HG03103 (cell line): ENCODE data around the gene BMP3.

Experiments
- ATAC-seq: cut with Tn5 transposase; IDR thresholded peaks from one replicate; pipeline ENCODE4 v1.9.1; 2021; ENCODE audit warnings: low read depth; ENCODE audit not compliant: unreplicated experiment

BMP3 gene

GRCh38 chr4:81039351-81039972 is 9.0 kb downstream of the BMP3 start:
- no peak for ATAC-seq

- ATAC-seq, result no peak
These were observed 9.6 kb downstream of the BMP3 start for GRCh38 chr4:81040012-81040659.

GRCh38 chr4:81042578-81043365 is 12.3 kb downstream of the BMP3 start:
- ATAC-seq, result no peak

- no peak for ATAC-seq
These were observed 18.8 kb downstream of the BMP3 start for GRCh38 chr4:81049330-81049729.

- no peak for ATAC-seq
These were observed 19.4 kb downstream of the BMP3 start for GRCh38 chr4:81049907-81050306.

GRCh38 chr4:81052119-81053068 is 21.9 kb downstream of the BMP3 start:
- ATAC-seq, result peak; percentile 100

- no peak for ATAC-seq
These were observed 28.1 kb downstream of the BMP3 start for GRCh38 chr4:81058621-81059020.

- no peak for ATAC-seq
These were observed 30.3 kb downstream of the BMP3 start for GRCh38 chr4:81060587-81061343.

GRCh38 chr4:81061344-81061730 is 30.8 kb downstream of the BMP3 start:
- ATAC-seq, result no peak

GRCh38 chr4:81062001-81062400 is 31.5 kb downstream of the BMP3 start:
- no peak for ATAC-seq

- no peak for ATAC-seq
These were observed 34.9 kb downstream of the BMP3 start for GRCh38 chr4:81065446-81065845.

GRCh38 chr4:81069706-81070331 is 39.3 kb downstream of the BMP3 start:
- peak; percentile 99 for ATAC-seq

GRCh38 chr4:81071013-81071412 is 40.5 kb downstream of the BMP3 start:
- ATAC-seq, result no peak

- ATAC-seq, result no peak
These were observed 50.6 kb downstream of the BMP3 start for GRCh38 chr4:81081156-81081555.

- no peak for ATAC-seq
These were observed 53.5 kb downstream of the BMP3 start for GRCh38 chr4:81084029-81084428.

GRCh38 chr4:81084634-81085033 is 54.1 kb downstream of the BMP3 start:
- no peak for ATAC-seq

GRCh38 chr4:81085291-81085690 is 54.8 kb downstream of the BMP3 start:
- ATAC-seq, result no peak

- ATAC-seq, result no peak
These were observed 55.5 kb downstream of the BMP3 start for GRCh38 chr4:81085979-81086378.

- no peak for ATAC-seq
These were observed 63.4 kb downstream of the BMP3 start for GRCh38 chr4:81093720-81094401.
